HL-60 (cell line): Measurements from ENCODE around the gene SLC17A5.

Experiments
- CTCF ChIP-seq: IDR thresholded peaks from one replicate; pipeline ENCODE4 v1.5.1; 2011; ENCODE audit warnings: low read length, control low read depth, inconsistent platforms; ENCODE audit not compliant: insufficient read depth
- POLR2AphosphoS5 ChIP-seq: IDR thresholded peaks from 2 replicates; pipeline ENCODE4 v1.6.1; 2012; ENCODE audit warnings: low read depth

- TF ChIP-seq CTCF (no peak), POLR2AphosphoS5 (no peak)
Measured at GRCh38 chr6:73696966-73697655, 43.3 kb upstream of the SLC17A5 start.
